ENCODE data around the gene TRIM13. TPM values are rescaled to one million over a fixed set of nuclear protein-coding genes. Genes with fewer than 3 reads are reported as not detected.

Gene TRIM13
- polyA plus RNA-seq, 1 of the 3 experiments (the other 2 are of a cell fraction), result 8.3 TPM

DNA sequence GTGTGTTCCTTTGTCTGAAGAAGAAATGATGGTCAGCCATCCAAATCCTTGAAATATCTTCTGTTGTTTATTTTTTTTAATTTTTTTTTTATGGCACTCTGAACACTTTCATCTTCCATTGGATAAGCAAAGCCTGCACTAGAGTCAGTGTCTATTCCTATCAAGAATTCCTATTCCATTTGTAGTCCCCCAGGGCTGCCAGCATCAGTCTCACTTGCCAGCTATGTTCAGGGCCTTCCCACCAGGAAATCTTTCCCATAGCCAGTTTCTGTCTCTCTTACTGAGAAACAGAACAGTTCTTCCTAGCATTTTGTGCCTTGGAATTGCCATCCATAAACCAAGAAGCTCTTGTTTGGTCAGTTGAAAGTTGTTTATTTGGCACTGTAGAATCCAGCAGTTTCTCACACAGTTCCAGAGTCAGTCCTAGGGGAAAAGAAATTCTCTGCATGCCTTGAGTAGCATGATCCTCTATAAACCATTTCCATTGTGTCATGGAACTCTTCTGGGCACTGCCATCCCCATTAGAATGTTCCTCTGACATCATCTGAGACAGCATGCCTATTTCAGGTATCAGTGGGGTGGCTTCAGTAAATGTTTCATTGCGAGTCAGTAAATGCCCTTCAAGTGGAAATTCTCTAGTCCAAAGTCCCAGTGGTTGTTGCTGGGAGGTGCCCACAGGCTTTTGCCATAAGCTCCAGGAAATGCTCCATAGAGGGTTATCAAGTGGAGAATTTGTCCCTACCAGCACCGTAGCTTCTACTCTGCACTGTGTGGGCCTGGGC is 42.0 kb upstream of the TRIM13 start (continued):
- TF ChIP-seq POLR2AphosphoS5 (IDR thresholded peaks at IDR 0.05; ENCODE audit: low read depth, low read length), result no peak
- no peak for TF ChIP-seq MEF2A (IDR thresholded peaks at IDR 0.05; ENCODE audit: borderline replicate concordance, low read depth)
- TF ChIP-seq RCOR1 (IDR thresholded peaks at IDR 0.05; ENCODE audit: low read length), result no peak

DNA sequence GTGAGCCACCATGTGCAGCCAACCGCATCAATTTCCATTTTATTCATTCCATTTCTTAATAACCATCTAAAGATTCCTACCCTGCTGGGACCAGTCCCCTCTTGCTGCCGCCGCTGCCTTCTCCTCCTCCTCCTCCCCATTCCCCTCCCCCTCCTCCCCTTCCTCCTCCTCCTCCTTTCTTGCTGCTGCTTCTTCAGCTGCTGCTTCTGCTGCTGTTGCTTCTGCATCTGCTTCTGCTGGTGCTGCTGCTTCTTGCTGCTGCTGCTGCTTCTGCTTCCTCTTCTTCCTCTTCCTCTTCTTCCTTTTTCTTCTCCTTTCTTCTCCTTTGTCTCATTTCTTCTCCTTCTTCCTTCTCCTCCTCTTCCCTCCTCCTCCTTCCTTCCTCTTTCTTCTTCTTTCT is 40.7 kb upstream of the TRIM13 start:
- TF ChIP-seq FOXM1 (IDR thresholded peaks at IDR 0.05; ENCODE audit: low read depth) (no peak), TEAD4 (IDR thresholded peaks at IDR 0.05; ENCODE audit: borderline replicate concordance, insufficient read depth) (no peak), TCF12 (IDR thresholded peaks at IDR 0.05) (no peak), EP300 (IDR thresholded peaks at IDR 0.05; ENCODE audit: borderline replicate concordance in 1 of 2, low read depth in 1 of 2, low read length in 1 of 2) (no peak), MEF2A (IDR thresholded peaks at IDR 0.05; ENCODE audit: borderline replicate concordance, low read depth) (no peak)
- POLR2A ChIA-PET, result no interaction called here
- WGBS (ENCODE audit: low lambda C conversion rate), result 94% methylated on average over 3 of the region's 3 CpGs
- Histone ChIP-seq H3K4me1 (ENCODE audit: control insufficient read depth in 1 of 2, insufficient read depth in 2 of 2, low read depth in 1 of 2, low read length in 1 of 2) (no peaks in the 10 kb centered on the region), H2AFZ (ENCODE audit: low read depth) (no peak overlapping the region), H4K20me1 (ENCODE audit: insufficient read depth) (no peaks in the 10 kb centered on the region), H3K9me3 (peaks cover 9% of the 10 kb centered on the region), H3K27ac (ENCODE audit: low read depth in 2 of 2, low read length in 1 of 2) (no peak overlapping the region), H3K9me2 (no peaks in the 10 kb centered on the region), H3K36me3 (replicated peaks in 1 of 2; ENCODE audit: control insufficient read depth in 1 of 2, insufficient read depth in 2 of 2, low read length in 1 of 2) (peaks cover 0 to 15% of the 10 kb centered on the region in 2 experiments), H3K27me3 (ENCODE audit: insufficient read depth) (no peaks in the 10 kb centered on the region), H3K9ac (no peak overlapping the region), H3K4me3 (ENCODE audit: low read depth in 2 of 2, low read length in 1 of 2) (no peak overlapping the region), H3K79me2 (ENCODE audit: insufficient read depth) (no peaks in the 10 kb centered on the region), H3K4me2 (no peak overlapping the region), H3F3A (replicated peaks; ENCODE audit: insufficient read depth) (no peaks in the 10 kb centered on the region)
- CTCF ChIA-PET, result interaction anchor here (4.9 kb wide), 1 partner anchor 20 kb away, joined by 17 read pairs; no protein-coding TSS in a partner anchor
- DNase-seq, result no peak

DNA sequence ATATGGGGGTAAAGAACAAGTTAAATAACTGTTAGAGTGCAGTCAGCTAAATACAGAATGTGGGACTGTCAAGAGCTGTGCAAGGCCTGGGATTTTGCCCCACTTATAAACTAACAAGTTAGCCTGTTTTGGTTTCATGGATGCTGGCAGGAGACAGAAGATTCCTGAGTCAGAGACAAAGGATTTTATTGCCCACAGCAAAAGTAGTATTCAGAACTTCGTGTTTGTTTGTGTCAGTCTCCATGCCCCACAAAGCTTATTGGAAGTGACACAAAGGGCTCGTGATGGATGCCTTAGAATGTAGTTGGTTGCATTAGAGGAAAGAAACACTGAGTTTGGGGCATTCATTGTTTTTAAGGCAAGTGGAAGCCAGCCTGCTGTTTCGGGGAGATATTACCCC is 38.5 kb upstream of the TRIM13 start:
- no peak for DNase-seq
- Histone ChIP-seq H3K9me3 (peaks cover 14% of the 10 kb centered on the region), H3K79me2 (ENCODE audit: insufficient read depth) (no peaks in the 10 kb centered on the region), H3K27ac (ENCODE audit: low read depth in 2 of 2, low read length in 1 of 2) (no peak overlapping the region), H3K9me2 (no peaks in the 10 kb centered on the region; the same call in 1 of the 2 replicates), H3K27me3 (ENCODE audit: insufficient read depth) (no peaks in the 10 kb centered on the region), H3K36me3 (replicated peaks in 1 of 2; ENCODE audit: control insufficient read depth in 1 of 2, insufficient read depth in 2 of 2, low read length in 1 of 2) (peaks cover 0 to 33% of the 10 kb centered on the region in 2 experiments), H3K4me3 (ENCODE audit: low read depth in 2 of 2, low read length in 1 of 2) (no peak overlapping the region), H3F3A (replicated peaks; ENCODE audit: insufficient read depth) (no peaks in the 10 kb centered on the region), H2AFZ (ENCODE audit: low read depth) (no peak overlapping the region), H4K20me1 (ENCODE audit: insufficient read depth) (no peaks in the 10 kb centered on the region), H3K4me1 (ENCODE audit: control insufficient read depth in 1 of 2, insufficient read depth in 2 of 2, low read depth in 1 of 2, low read length in 1 of 2) (no peaks in the 10 kb centered on the region), H3K4me2 (no peak overlapping the region), H3K9ac (no peak overlapping the region)
- ChIA-PET CTCF (interaction anchor here (1.3 to 4.9 kb wide), 3 partner anchors 8 to 22 kb away, joined by 3 to 17 read pairs (median 4); partner anchors contain the start of gene SPRYD7), POLR2A (no interaction called here)
- 82% methylated on average over 3 of the region's 3 CpGs for WGBS (ENCODE audit: low lambda C conversion rate)
- TF ChIP-seq TCF12 (IDR thresholded peaks at IDR 0.05) (no peak), EP300 (IDR thresholded peaks at IDR 0.05; ENCODE audit: borderline replicate concordance in 1 of 2, low read depth in 1 of 2, low read length in 1 of 2) (no peak), EZH2phosphoT487 (IDR thresholded peaks at IDR 0.05; ENCODE audit: borderline replicate concordance, low read depth) (no peak), FOXM1 (IDR thresholded peaks at IDR 0.05; ENCODE audit: low read depth) (no peak), TEAD4 (IDR thresholded peaks at IDR 0.05; ENCODE audit: borderline replicate concordance, insufficient read depth) (no peak), NRF1 (IDR thresholded peaks at IDR 0.05; ENCODE audit: low read depth, low read length) (no peak), CHD2 (IDR thresholded peaks at IDR 0.05; ENCODE audit: low read length, partially characterized antibody) (no peak), POLR2AphosphoS5 (IDR thresholded peaks at IDR 0.05; ENCODE audit: low read depth, low read length) (no peak), MEF2A (IDR thresholded peaks at IDR 0.05; ENCODE audit: borderline replicate concordance, low read depth) (no peak), RAD21 (IDR thresholded peaks at IDR 0.05; ENCODE audit: low read length) (no peak), GABPA (IDR thresholded peaks at IDR 0.05; ENCODE audit: low read depth) (no peak), YY1 (IDR thresholded peaks at IDR 0.05; ENCODE audit: low read depth) (no peak), ELF1 (IDR thresholded peaks at IDR 0.05) (no peak)
- TF ChIP-seq, protein P1, sequence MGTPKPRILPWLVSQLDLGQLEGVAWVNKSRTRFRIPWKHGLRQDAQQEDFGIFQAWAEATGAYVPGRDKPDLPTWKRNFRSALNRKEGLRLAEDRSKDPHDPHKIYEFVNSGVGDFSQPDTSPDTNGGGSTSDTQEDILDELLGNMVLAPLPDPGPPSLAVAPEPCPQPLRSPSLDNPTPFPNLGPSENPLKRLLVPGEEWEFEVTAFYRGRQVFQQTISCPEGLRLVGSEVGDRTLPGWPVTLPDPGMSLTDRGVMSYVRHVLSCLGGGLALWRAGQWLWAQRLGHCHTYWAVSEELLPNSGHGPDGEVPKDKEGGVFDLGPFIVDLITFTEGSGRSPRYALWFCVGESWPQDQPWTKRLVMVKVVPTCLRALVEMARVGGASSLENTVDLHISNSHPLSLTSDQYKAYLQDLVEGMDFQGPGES (IDR thresholded peaks at IDR 0.05; ENCODE audit: low read depth, low read length), result no peak
- TF ChIP-seq, protein P2, sequence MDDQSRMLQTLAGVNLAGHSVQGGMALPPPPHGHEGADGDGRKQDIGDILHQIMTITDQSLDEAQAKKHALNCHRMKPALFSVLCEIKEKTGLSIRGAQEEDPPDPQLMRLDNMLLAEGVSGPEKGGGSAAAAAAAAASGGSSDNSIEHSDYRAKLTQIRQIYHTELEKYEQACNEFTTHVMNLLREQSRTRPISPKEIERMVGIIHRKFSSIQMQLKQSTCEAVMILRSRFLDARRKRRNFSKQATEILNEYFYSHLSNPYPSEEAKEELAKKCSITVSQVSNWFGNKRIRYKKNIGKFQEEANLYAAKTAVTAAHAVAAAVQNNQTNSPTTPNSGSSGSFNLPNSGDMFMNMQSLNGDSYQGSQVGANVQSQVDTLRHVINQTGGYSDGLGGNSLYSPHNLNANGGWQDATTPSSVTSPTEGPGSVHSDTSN (IDR thresholded peaks at IDR 0.05), result no peak
- TF ChIP-seq, protein P3, sequence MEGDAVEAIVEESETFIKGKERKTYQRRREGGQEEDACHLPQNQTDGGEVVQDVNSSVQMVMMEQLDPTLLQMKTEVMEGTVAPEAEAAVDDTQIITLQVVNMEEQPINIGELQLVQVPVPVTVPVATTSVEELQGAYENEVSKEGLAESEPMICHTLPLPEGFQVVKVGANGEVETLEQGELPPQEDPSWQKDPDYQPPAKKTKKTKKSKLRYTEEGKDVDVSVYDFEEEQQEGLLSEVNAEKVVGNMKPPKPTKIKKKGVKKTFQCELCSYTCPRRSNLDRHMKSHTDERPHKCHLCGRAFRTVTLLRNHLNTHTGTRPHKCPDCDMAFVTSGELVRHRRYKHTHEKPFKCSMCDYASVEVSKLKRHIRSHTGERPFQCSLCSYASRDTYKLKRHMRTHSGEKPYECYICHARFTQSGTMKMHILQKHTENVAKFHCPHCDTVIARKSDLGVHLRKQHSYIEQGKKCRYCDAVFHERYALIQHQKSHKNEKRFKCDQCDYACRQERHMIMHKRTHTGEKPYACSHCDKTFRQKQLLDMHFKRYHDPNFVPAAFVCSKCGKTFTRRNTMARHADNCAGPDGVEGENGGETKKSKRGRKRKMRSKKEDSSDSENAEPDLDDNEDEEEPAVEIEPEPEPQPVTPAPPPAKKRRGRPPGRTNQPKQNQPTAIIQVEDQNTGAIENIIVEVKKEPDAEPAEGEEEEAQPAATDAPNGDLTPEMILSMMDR (IDR thresholded peaks at IDR 0.05), result no peak

All from SK-N-SH (cell line).